ENCODE measurements around the gene CKMT1B.
"Not testable (repeated sequence)": the region's sequence is repeated elsewhere in the genome, so short reads cannot be mapped to it uniquely, and the experiment has no call there.

- TF ChIP-seq CTCF, POLR2A (IDR thresholded peaks at IDR 0.05): not testable (repeated sequence)
Measured at GRCh38 chr15:43618700-43619099, 24.9 kb downstream of the CKMT1B start, which contains the start of gene STRC.
